H9 (cell line): ENCODE measurements around the gene PTPRC. TPM values are rescaled to one million over a fixed set of nuclear protein-coding genes. Genes with fewer than 3 reads are reported as not detected.

Experiments
- DNase-seq: peaks from one replicate; pipeline ENCODE4 v3.0.0-alpha.2; 2017
- H2AFZ ChIP-seq: one replicate; pipeline ENCODE4 v1.6.1; 2013; ENCODE audit warnings: mild to moderate bottlenecking, low read length, control low read depth, moderate library complexity
- H2AK5ac ChIP-seq: 2 replicates; pipeline ENCODE4 v1.6.1; 2013; ENCODE audit warnings: low read length, control low read depth, mixed read lengths; ENCODE audit not compliant: insufficient read length
- H2BK120ac ChIP-seq: one replicate; pipeline ENCODE4 v1.6.1; 2013; ENCODE audit warnings: low read depth, mild to moderate bottlenecking, low read length, control low read depth, inconsistent platforms; ENCODE audit not compliant: poor library complexity, severe bottlenecking
- H2BK12ac ChIP-seq: 2 replicates; pipeline ENCODE4 v1.6.1; 2013; ENCODE audit warnings: low read length, control low read depth, mixed read lengths, low read depth; ENCODE audit not compliant: insufficient read length
- H2BK15ac ChIP-seq: 2 replicates; pipeline ENCODE4 v1.6.1; 2013; ENCODE audit warnings: low read depth, low read length, control low read depth
- H2BK20ac ChIP-seq: one replicate; pipeline ENCODE4 v1.6.1; 2013; ENCODE audit warnings: low read depth, mild to moderate bottlenecking, low read length, control low read depth, inconsistent platforms; ENCODE audit not compliant: poor library complexity, severe bottlenecking
- H2BK5ac ChIP-seq: 2 replicates; pipeline ENCODE4 v1.6.1; 2013; ENCODE audit warnings: low read length, control low read depth, mixed read lengths; ENCODE audit not compliant: insufficient read length
- H3K14ac ChIP-seq: 2 replicates; pipeline ENCODE4 v1.6.1; 2013; ENCODE audit warnings: low read length, control low read depth; ENCODE audit not compliant: insufficient read depth
- H3K18ac ChIP-seq: 2 replicates; pipeline ENCODE4 v1.6.1; 2013; ENCODE audit warnings: low read depth, mild to moderate bottlenecking, mixed read lengths, low read length, control low read depth; ENCODE audit not compliant: insufficient read length
- H3K23ac ChIP-seq: 2 replicates; pipeline ENCODE4 v1.6.1; 2013; ENCODE audit warnings: low read length, control low read depth, mixed read lengths, low read depth; ENCODE audit not compliant: insufficient read length
- H3K23me2 ChIP-seq: 2 replicates; pipeline ENCODE4 v1.6.1; 2013; ENCODE audit warnings: low read depth, mild to moderate bottlenecking, mixed read lengths, low read length, control low read depth; ENCODE audit not compliant: insufficient read length, poor library complexity, severe bottlenecking
- H3K27ac ChIP-seq: 2 replicates; pipeline ENCODE4 v1.5.1; 2013; ENCODE audit warnings: low read length, control low read depth, mixed read lengths, low read depth; ENCODE audit not compliant: insufficient read length
- H3K27me3 ChIP-seq: 2 replicates; pipeline ENCODE4 v1.6.1; 2013; ENCODE audit warnings: low read length, control low read depth, inconsistent platforms; ENCODE audit not compliant: insufficient read depth
- H3K4ac ChIP-seq: 2 replicates; pipeline ENCODE4 v1.6.1; 2013; ENCODE audit warnings: low read depth, mild to moderate bottlenecking, control low read depth, inconsistent platforms, low read length, moderate library complexity
- H3K4me1 ChIP-seq: 2 replicates; pipeline ENCODE4 v1.6.1; 2013; ENCODE audit warnings: low read length, control low read depth, inconsistent platforms; ENCODE audit not compliant: insufficient read depth
- H3K4me2 ChIP-seq: 2 replicates; pipeline ENCODE4 v1.6.1; 2013; ENCODE audit warnings: low read length, control low read depth, mixed read lengths; ENCODE audit not compliant: insufficient read length, insufficient read depth
- H3K56ac ChIP-seq: 2 replicates; pipeline ENCODE4 v1.6.1; 2013; ENCODE audit warnings: low read depth, mild to moderate bottlenecking, mixed read lengths, low read length, control low read depth; ENCODE audit not compliant: insufficient read length
- H3K79me1 ChIP-seq: 2 replicates; pipeline ENCODE4 v1.6.1; 2013; ENCODE audit warnings: low read depth, mild to moderate bottlenecking, moderate library complexity, low read length, control low read depth, inconsistent platforms; ENCODE audit not compliant: insufficient read depth, poor library complexity, severe bottlenecking
- H3K79me2 ChIP-seq: 2 replicates; pipeline ENCODE4 v1.6.1; 2013; ENCODE audit warnings: low read length, control low read depth, inconsistent platforms; ENCODE audit not compliant: insufficient read depth
- H3K9ac ChIP-seq: 2 replicates; pipeline ENCODE4 v1.6.1; 2013; ENCODE audit warnings: low read length, control low read depth, mixed read lengths; ENCODE audit not compliant: insufficient read length; ENCODE audit errors: extremely low read depth
- H3K9me3 ChIP-seq: one replicate; pipeline ENCODE4 v1.6.1; 2013; ENCODE audit warnings: low read depth, low read length, inconsistent platforms; ENCODE audit not compliant: control insufficient read depth
- H3T11ph ChIP-seq: one replicate; pipeline ENCODE4 v1.6.1; 2013; ENCODE audit warnings: mild to moderate bottlenecking, low read length, control low read depth, inconsistent platforms
- H4K20me1 ChIP-seq: one replicate; pipeline ENCODE4 v1.6.1; 2013; ENCODE audit not compliant: control insufficient read depth, insufficient read length, insufficient read depth
- H4K5ac ChIP-seq: 2 replicates; pipeline ENCODE4 v1.6.1; 2013; ENCODE audit warnings: low read depth, mild to moderate bottlenecking, mixed read lengths, low read length, control low read depth; ENCODE audit not compliant: insufficient read length
- H4K8ac ChIP-seq: replicated peaks from 2 replicates; pipeline ENCODE4 v1.6.1; 2013; ENCODE audit warnings: low read length, control low read depth, mixed read lengths, low read depth; ENCODE audit not compliant: insufficient read length
- H4K91ac ChIP-seq: 2 replicates; pipeline ENCODE4 v1.6.1; 2013; ENCODE audit warnings: low read depth, mild to moderate bottlenecking, moderate library complexity, mixed read lengths, low read length, control low read depth; ENCODE audit not compliant: insufficient read length
- H3K27ac Mint-ChIP-seq, 3 experiments: 2 replicates in 2 of 3; 3 replicates in 1 of 3; pipeline ENCODE4 v1.8.0; 2020 to 2021; ENCODE audit warnings: mixed read lengths in 3 of 3, mild to moderate bottlenecking in 1 of 3, moderate library complexity in 1 of 3
- H3K27me3 Mint-ChIP-seq: 2 replicates; pipeline ENCODE4 v1.8.0; 2021; ENCODE audit warnings: low read depth, mild to moderate bottlenecking, moderate library complexity, mixed read lengths
- H3K36me3 Mint-ChIP-seq, 3 experiments: 2 replicates in 2 of 3; 3 replicates in 1 of 3; pipeline ENCODE4 v1.8.0; 2020 to 2021; ENCODE audit warnings: low read depth in 3 of 3, mixed read lengths in 3 of 3; ENCODE audit not compliant: insufficient read depth in 1 of 3
- H3K4me1 Mint-ChIP-seq, 2 experiments: 2 replicates each; pipeline ENCODE4 v1.8.0; 2020; ENCODE audit warnings: mixed read lengths in 2 of 2
- H3K4me3 Mint-ChIP-seq, 2 experiments: 2 replicates in 1 of 2; 3 replicates in 1 of 2; pipeline ENCODE4 v1.8.0; 2020 to 2021; ENCODE audit warnings: mild to moderate bottlenecking in 2 of 2, mixed read lengths in 2 of 2, moderate library complexity in 1 of 2
- H3K9me3 Mint-ChIP-seq, 2 experiments: 2 replicates in 1 of 2; 3 replicates in 1 of 2; pipeline ENCODE4 v1.8.0; 2020; ENCODE audit warnings: mild to moderate bottlenecking in 2 of 2, mixed read lengths in 2 of 2, moderate library complexity in 1 of 2
- WGBS: extraction: QIAGEN DNeasy Blood & Tissue Kit; methylation state at CpG from one replicate; pipeline ENCODE4 v1.1.7; 2013; ENCODE audit warnings: missing lambda C conversion rate, low lambda C conversion rate, mixed read lengths; ENCODE audit not compliant: insufficient read length; ENCODE audit errors: extremely low coverage; 5-methylcytosine and 5-hydroxymethylcytosine counted together
- total RNA-seq: library from RNA; stranded (reverse); gene quantifications from 2 replicates; pipeline ENCODE4 v1.2.1, GENCODE V29; 2021
- TF ChIP-seq, protein P1 (sequence below): fragments of 200-600 bp; sonication (generic); conservative IDR thresholded peaks from 3 replicates; pipeline ENCODE4 v1.8.0; 2021; ENCODE audit warnings: antibody characterized with exemption, mild to moderate bottlenecking

Gene PTPRC
- total RNA-seq, 1 experiment from 2014 or later = not detected

DNA sequence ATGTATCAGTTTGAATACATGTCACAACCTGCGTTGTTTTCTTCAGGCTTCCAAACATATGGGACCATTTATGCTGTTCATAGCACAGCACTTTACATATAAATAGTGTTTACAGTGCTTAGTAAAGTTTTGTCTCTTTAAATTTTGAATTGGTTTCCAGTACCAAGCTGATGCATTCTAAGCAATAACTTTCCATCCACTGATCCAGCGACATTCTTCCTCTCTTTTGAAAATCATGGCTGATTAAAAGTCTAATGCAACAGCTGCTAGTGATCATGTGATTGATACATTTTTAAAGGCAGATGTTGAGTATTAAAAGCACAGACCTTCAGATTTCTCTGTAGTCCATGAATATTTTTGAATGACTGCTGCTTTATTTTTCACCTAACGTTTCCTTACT lies 154.9 kb downstream of the PTPRC start:
- no peaks in the 10 kb centered on the region for H3K27me3 Mint-ChIP-seq
- Histone ChIP-seq H3T11ph (no peak overlapping the region), H3K9me3 (peaks cover 5% of the 10 kb centered on the region), H3K4me2 (no peak overlapping the region), H3K18ac (no peak overlapping the region), H4K20me1 (no peaks in the 10 kb centered on the region), H3K14ac (no peak overlapping the region), H4K91ac (no peak overlapping the region), H2BK120ac (no peak overlapping the region), H3K4me1 (0 out of 2 replicates have a peak, but pooled peaks cover 2% of the 10 kb centered on the region), H3K79me2 (no peaks in the 10 kb centered on the region), H2BK20ac (no peak overlapping the region), H4K8ac (no peak overlapping the region), H2BK12ac (no peak overlapping the region), H3K4ac (no peak overlapping the region), H3K79me1 (no peaks in the 10 kb centered on the region), H2AK5ac (no peak overlapping the region), H2BK15ac (no peak overlapping the region), H3K27me3 (no peaks in the 10 kb centered on the region), H3K9ac (no peak overlapping the region), H3K23ac (no peak overlapping the region), H2AFZ (no peak overlapping the region), H2BK5ac (no peak overlapping the region), H3K27ac (no peak overlapping the region), H4K5ac (no peak overlapping the region), H3K56ac (no peak overlapping the region), H3K23me2 (no peaks in the 10 kb centered on the region)
- WGBS = no CpG with 5 or more reads among the region's 3 CpGs
- peaks cover 12% of the 10 kb centered on the region in 2 experiments for H3K4me1 Mint-ChIP-seq
- DNase-seq = no peak
- TF ChIP-seq, protein P1, sequence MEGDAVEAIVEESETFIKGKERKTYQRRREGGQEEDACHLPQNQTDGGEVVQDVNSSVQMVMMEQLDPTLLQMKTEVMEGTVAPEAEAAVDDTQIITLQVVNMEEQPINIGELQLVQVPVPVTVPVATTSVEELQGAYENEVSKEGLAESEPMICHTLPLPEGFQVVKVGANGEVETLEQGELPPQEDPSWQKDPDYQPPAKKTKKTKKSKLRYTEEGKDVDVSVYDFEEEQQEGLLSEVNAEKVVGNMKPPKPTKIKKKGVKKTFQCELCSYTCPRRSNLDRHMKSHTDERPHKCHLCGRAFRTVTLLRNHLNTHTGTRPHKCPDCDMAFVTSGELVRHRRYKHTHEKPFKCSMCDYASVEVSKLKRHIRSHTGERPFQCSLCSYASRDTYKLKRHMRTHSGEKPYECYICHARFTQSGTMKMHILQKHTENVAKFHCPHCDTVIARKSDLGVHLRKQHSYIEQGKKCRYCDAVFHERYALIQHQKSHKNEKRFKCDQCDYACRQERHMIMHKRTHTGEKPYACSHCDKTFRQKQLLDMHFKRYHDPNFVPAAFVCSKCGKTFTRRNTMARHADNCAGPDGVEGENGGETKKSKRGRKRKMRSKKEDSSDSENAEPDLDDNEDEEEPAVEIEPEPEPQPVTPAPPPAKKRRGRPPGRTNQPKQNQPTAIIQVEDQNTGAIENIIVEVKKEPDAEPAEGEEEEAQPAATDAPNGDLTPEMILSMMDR = no peak
- peaks cover 23 to 28% of the 10 kb centered on the region in 2 experiments for H3K9me3 Mint-ChIP-seq
- no peak overlapping the region for H3K4me3 Mint-ChIP-seq
- peaks cover 14 to 26% (median 15%) of the 10 kb centered on the region in 3 experiments for H3K36me3 Mint-ChIP-seq
- H3K27ac Mint-ChIP-seq = no peak overlapping the region
